ENCODE data around the gene RAPGEF3.

GRCh38 chr12:47804171-47804570 is 45.5 kb upstream of the RAPGEF3 start:
- TF ChIP-seq POLR2A (IDR thresholded peaks at IDR 0.05): no peak
- TF ChIP-seq CTCF (IDR thresholded peaks at IDR 0.05 in 4 of 5, conservative IDR thresholded peaks at IDR 0.05 in 1 of 5): no peak
